GM18507 (cell line): ENCODE measurements around the gene SNAPC4.

Experiments
- DNase-seq: peaks from one replicate; pipeline ENCODE4 v3.0.0; 2011; ENCODE audit warnings: low read depth; ENCODE audit not compliant: insufficient read length; ENCODE audit errors: extremely low spot score
- FAIRE-seq: peaks from 2 replicates; lab custom pipeline; 2011; peaks lifted over from hg19 to GRCh38; lab: Jason Lieb, UNC

The SNAPC4 gene

DNA sequence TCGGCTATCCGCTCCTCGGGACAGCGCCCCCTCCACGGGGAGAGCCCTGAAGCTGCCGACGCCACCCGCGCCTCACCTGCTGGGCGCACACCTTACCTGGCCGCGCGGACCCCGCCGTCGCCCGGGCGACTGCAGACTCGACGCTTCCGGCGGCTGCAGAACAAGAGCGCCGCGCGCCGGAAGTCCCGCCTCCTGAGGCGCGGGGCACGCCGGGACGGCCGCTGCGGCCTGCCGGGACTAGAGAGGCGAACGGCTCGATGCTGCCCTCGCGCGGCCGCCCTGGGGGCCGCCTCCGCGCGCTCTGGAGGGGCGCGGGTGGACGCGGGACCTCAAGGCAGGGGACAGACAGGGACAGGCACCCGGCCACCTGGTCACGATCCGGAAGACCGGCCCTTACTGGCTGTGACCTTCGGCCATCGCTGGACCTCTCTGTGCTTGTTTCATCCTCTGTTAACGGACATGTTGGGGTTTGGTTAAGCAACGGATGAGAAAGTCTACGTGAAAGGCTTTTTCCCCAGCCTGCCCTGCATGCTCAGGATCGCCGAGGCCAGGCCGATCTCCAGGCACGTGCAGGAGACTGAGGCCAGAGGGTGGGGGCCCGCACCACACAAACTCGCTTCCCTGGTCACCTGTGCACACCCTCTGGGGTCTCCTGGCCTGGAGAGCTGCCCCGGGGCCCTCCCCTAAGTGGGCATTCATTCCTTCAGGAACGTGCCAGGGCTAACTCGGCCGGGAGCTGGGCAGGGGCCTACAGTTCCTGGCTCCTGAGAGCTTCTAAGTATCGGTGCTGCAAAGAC is at the start of gene SNAPC4:
Gene SNAPC4, minus strand, starts transcription at position 133 of the 797 bp plus-strand sequence. CDS start 1,742 bp downstream, outside the sequence.
- FAIRE-seq (peak; percentile 89), DNase-seq (peak; percentile 92)

- no peak for DNase-seq
- FAIRE-seq: no peak
Measured at GRCh38 chr9:136448655-136449054, 48.7 kb upstream of the SNAPC4 start.

- DNase-seq (no peak), FAIRE-seq (no peak)
Measured at GRCh38 chr9:136447173-136447778, 47.3 kb upstream of the SNAPC4 start.

- no peak for DNase-seq
- FAIRE-seq: no peak
Measured at GRCh38 chr9:136445799-136446198, 45.8 kb upstream of the SNAPC4 start.

DNA sequence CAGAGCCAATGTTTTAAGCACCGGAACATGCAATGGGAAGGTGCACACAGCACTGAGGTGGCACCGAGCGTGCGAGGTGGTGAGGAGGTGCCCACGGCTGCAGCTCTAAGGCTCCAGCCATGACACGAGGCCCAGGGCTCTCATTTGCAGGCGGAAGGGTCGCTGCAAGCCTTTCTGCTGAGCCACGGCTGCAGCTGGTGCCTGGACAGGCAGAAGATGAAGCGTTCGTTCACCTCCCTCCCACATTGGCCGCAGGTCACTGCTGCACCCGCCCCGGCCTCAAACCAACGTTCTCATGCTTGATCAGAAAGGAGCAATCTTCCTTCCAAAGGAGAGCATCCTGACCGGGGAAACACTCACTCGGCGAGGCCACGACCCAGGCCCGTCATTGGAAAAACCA is 44.1 kb upstream of the SNAPC4 start:
- DNase-seq (no peak), FAIRE-seq (no peak)

GRCh38 chr9:136443687-136444086 is 43.7 kb upstream of the SNAPC4 start:
- no peak for FAIRE-seq
- DNase-seq: no peak

DNA sequence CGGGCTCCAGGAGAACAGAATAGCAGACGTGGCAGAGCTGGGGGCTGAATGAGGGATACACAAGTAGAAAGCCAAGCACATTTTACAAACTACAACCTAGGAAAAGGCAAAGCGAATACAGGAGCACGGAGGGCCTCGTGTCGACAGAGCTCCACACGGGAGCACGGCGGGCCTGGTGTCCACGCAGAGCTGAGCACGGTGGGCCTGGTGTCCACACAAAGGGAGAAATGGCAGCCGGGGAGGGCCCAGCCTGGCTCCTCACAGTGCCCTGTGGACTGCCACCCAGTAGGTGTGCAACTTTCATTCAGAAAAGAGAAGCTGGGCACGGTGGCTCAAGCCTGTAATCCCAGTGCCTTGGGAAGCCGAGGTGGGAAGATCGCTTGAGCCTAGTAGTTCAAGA is 43.1 kb upstream of the SNAPC4 start:
- FAIRE-seq (no peak), DNase-seq (no peak)

- DNase-seq (no peak), FAIRE-seq (no peak)
Measured at GRCh38 chr9:136442265-136442664, 42.3 kb upstream of the SNAPC4 start.

DNA sequence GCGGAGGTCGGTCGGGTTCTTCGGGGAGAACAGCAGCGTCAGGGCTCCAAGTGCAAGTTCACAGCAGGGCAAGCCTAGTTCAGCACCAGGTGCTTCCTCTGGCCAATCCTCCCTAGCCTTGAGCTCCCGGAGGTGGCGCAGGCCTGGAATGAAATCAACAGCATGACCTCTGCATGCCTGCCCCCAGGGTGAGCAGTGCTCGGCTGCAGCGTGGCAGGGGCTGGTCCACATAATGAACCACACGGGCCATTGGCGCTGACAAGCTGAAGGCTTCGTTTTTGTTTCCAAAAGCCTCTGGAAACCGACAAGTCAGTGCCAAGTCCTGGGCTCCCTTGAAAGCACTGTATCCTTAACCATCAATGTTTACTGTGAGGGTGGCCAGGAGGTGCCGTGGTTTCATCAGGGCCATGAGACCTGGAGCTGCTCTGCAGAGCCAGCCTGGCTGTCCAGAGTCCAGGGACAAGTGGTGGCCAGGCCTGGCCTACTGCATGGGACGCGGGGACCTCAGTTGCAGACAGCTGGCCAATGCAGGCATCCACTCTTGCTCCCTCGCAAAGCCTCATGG is 41.8 kb upstream of the SNAPC4 start:
- DNase-seq: no peak
- no peak for FAIRE-seq

GRCh38 chr9:136441191-136441680 is 41.3 kb upstream of the SNAPC4 start:
- FAIRE-seq: no peak
- no peak for DNase-seq

DNA sequence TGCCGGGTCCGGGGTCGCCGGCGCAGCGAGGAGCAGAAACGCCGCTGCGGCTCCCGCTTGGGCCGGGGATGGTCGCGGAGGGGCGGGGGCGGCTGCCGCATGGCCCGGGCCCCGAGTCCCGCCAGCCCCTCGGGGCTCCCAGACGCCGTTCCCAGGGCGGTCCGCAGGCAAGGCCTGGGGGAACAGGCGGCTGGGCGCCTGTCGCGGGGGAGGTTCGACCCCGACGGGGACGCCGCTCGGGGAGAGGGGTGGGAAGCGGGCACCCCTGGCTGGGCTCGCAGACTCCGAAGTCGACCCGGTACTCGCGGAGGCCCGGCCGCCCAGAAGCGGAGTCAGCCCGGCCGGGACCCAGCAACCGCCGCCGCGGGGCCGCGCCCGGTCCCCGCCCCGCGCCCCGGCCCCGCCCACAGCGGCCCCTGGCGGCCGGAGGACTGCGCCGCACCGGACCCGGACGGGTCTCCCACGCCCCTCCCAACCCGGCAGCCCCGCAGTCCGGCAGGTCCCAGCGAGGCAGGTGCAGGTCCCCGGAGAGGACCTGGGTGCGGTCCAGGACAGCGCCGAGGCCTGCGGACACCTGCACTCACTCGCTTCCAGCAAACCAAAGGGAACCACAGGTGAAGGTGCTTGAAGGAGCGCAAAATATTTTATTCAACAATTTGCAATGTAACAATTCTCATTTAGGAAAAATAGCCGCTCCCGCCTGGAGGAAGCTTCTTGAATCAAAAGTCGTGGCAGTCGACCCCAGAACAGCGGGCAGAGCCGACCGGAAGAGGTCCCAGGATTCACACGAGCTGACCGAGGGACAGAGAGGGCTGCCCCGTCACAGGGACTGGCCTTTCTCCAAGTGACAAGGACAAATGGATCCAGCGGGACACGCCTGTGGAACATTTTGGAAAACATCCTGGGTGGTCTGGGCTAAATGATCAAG is 39.8 kb upstream of the SNAPC4 start, which contains the start of gene INPP5E:
Gene INPP5E, minus strand, starts transcription at position 365 of the 928 bp plus-strand sequence. CDS start 426 bp downstream, outside the sequence.
- FAIRE-seq (peak; percentile 71), DNase-seq (peak; percentile 86)

DNA sequence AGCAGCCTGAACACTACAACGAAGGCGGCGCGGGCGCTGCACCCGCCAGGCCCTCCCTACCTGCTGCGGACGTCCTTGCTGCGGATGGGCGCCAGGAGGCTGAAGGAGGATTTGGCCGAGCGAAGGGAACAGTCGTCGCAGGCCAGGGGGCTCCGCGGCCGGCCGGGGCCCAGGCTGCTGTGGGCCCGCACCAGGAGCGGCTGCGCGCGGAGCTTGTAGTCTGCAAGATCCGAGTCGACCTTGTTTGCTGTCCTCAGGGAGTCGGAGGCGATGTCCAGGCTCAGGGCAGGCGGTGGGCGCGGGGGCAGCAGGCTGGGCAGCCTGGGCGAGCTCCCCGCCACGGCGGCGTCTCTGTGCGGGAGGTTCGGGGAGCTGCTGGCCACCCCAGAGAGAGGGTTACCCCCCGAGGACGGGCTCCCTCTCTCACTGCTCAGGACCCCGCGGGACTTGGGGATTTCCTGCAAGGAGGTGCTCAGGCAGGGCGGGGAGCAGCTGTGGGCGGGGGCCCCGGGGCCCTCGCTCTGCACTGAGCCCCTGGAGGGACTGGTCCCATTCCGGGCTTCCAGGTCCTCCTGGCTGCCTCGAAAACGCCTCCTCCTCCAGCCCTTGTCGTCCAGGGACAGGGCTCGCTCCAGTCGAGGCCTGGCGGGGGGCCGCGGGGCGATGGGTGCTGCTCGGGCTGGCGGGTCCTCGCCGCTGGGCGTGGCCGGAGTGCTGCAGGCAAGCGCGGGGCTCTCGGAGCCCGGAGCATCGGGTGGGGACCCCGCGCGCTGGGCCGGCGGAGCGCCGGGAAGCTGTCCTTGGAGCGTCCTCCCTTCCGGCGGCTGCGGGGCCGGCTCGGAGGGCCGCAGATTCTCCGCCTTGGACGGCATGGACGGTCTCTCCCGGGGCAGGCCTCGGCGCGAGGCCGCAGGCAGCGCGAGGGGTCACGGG is 38.8 kb upstream of the SNAPC4 start:
- DNase-seq: peak; percentile 65
- FAIRE-seq: peak; percentile 78

GRCh38 chr9:136437839-136438547 is 38.0 kb upstream of the SNAPC4 start:
- DNase-seq (no peak), FAIRE-seq (no peak)

- no peak for FAIRE-seq
- DNase-seq: no peak
Measured at GRCh38 chr9:136437430-136437829, 37.5 kb upstream of the SNAPC4 start.

DNA sequence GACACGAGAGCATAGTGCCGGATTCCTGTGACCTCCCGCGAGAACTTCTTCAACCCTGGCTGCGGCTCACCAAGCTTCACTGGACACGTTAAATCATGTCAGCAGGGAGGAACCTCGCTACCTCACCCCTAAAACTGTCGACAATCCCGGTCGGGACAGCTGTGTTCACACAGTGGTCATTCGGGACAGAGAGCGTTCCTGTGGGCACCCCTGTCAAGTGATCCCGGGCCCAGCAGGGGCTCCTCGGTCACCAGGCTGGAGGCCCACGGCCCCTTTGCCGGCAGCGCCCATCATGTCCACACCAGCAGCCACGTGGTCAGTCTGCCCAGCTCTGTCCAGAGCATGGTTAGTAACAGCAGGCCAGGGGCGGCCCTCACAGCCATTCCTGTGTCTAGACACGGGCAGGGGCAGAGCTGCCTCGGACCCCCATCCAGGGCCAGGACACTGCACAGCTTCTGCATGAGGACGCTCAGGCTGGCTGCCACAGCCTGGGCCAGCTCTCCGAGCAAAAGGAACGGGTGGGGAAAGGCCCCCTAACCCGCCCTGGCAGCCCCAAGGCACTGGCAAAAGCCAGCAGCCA is 36.2 kb upstream of the SNAPC4 start:
- FAIRE-seq: no peak
- no peak for DNase-seq

DNA sequence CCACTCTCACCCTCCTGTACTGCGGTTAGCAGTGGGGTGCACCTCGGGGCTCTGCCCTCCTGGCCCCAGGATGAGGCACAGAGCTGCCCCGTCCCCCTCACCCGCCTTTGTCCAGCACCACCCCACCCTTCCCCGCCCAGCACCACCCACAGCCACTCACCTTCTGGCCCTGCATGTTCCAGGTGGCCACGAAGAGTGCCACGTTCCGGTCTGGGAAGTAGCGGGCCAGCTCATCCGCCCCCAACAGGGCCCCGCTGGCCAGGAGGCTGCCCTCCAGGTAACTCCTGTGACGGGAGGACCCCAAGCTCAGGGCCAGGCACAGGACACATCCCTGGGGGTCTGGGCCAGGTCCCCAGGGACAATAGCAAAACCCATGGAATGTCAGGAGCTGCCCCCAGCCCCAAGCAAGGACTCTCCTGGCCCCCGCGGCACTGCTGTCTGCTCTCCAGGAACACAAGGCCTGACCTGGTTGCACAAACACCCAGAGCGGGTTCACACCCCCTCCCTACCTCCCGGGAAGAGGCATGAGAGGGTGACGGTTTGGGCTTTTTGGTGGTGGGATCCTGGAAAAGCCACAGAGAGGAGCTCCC is 34.7 kb upstream of the SNAPC4 start:
- DNase-seq: no peak
- no peak for FAIRE-seq
